ENCODE results near the gene KRT12. TPM values are rescaled to one million over a fixed set of nuclear protein-coding genes. Genes with fewer than 3 reads are reported as not detected.
A peak's percentile ranks its signal among the peaks of the same experiment; 100 is the strongest.

Gene KRT12
- total and polyA plus RNA-seq, 9 of the 15 experiments (the other 6 are each of a cell fraction or from before 2014, with no cell fraction given): 0.18 to 7.0 (median 2.2) TPM

DNA sequence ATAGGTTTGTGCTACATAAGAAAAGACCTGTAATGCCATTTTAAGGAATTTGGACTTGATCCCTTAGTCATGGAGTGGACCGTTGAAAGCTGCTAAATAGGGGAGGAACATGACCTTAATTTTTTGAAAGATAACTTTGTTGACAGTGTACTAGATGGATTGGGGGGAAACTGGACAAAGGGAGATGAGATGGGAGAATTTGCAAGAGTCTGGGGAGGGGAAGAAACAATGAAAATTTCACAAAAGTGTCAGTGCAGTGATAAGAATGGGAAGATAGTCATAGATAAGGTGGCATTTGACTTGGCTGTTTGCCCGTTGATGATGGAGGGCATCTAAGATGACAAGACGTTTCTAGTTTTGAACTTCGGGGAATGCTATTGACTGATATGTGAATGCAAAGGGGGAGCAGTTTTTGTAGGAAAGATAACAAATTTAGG is 22.3 kb downstream of the KRT12 start (continued):
- TF ChIP-seq, protein P1, sequence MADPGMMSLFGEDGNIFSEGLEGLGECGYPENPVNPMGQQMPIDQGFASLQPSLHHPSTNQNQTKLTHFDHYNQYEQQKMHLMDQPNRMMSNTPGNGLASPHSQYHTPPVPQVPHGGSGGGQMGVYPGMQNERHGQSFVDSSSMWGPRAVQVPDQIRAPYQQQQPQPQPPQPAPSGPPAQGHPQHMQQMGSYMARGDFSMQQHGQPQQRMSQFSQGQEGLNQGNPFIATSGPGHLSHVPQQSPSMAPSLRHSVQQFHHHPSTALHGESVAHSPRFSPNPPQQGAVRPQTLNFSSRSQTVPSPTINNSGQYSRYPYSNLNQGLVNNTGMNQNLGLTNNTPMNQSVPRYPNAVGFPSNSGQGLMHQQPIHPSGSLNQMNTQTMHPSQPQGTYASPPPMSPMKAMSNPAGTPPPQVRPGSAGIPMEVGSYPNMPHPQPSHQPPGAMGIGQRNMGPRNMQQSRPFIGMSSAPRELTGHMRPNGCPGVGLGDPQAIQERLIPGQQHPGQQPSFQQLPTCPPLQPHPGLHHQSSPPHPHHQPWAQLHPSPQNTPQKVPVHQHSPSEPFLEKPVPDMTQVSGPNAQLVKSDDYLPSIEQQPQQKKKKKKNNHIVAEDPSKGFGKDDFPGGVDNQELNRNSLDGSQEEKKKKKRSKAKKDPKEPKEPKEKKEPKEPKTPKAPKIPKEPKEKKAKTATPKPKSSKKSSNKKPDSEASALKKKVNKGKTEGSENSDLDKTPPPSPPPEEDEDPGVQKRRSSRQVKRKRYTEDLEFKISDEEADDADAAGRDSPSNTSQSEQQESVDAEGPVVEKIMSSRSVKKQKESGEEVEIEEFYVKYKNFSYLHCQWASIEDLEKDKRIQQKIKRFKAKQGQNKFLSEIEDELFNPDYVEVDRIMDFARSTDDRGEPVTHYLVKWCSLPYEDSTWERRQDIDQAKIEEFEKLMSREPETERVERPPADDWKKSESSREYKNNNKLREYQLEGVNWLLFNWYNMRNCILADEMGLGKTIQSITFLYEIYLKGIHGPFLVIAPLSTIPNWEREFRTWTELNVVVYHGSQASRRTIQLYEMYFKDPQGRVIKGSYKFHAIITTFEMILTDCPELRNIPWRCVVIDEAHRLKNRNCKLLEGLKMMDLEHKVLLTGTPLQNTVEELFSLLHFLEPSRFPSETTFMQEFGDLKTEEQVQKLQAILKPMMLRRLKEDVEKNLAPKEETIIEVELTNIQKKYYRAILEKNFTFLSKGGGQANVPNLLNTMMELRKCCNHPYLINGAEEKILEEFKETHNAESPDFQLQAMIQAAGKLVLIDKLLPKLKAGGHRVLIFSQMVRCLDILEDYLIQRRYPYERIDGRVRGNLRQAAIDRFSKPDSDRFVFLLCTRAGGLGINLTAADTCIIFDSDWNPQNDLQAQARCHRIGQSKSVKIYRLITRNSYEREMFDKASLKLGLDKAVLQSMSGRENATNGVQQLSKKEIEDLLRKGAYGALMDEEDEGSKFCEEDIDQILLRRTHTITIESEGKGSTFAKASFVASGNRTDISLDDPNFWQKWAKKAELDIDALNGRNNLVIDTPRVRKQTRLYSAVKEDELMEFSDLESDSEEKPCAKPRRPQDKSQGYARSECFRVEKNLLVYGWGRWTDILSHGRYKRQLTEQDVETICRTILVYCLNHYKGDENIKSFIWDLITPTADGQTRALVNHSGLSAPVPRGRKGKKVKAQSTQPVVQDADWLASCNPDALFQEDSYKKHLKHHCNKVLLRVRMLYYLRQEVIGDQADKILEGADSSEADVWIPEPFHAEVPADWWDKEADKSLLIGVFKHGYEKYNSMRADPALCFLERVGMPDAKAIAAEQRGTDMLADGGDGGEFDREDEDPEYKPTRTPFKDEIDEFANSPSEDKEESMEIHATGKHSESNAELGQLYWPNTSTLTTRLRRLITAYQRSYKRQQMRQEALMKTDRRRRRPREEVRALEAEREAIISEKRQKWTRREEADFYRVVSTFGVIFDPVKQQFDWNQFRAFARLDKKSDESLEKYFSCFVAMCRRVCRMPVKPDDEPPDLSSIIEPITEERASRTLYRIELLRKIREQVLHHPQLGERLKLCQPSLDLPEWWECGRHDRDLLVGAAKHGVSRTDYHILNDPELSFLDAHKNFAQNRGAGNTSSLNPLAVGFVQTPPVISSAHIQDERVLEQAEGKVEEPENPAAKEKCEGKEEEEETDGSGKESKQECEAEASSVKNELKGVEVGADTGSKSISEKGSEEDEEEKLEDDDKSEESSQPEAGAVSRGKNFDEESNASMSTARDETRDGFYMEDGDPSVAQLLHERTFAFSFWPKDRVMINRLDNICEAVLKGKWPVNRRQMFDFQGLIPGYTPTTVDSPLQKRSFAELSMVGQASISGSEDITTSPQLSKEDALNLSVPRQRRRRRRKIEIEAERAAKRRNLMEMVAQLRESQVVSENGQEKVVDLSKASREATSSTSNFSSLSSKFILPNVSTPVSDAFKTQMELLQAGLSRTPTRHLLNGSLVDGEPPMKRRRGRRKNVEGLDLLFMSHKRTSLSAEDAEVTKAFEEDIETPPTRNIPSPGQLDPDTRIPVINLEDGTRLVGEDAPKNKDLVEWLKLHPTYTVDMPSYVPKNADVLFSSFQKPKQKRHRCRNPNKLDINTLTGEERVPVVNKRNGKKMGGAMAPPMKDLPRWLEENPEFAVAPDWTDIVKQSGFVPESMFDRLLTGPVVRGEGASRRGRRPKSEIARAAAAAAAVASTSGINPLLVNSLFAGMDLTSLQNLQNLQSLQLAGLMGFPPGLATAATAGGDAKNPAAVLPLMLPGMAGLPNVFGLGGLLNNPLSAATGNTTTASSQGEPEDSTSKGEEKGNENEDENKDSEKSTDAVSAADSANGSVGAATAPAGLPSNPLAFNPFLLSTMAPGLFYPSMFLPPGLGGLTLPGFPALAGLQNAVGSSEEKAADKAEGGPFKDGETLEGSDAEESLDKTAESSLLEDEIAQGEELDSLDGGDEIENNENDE (IDR thresholded peaks at IDR 0.05; ENCODE audit: low read depth, low read length): no peak
- no peak for TF ChIP-seq JUNB (CRISPR knock-in tag; conservative IDR thresholded peaks at IDR 0.05)
- TF ChIP-seq, protein P2, sequence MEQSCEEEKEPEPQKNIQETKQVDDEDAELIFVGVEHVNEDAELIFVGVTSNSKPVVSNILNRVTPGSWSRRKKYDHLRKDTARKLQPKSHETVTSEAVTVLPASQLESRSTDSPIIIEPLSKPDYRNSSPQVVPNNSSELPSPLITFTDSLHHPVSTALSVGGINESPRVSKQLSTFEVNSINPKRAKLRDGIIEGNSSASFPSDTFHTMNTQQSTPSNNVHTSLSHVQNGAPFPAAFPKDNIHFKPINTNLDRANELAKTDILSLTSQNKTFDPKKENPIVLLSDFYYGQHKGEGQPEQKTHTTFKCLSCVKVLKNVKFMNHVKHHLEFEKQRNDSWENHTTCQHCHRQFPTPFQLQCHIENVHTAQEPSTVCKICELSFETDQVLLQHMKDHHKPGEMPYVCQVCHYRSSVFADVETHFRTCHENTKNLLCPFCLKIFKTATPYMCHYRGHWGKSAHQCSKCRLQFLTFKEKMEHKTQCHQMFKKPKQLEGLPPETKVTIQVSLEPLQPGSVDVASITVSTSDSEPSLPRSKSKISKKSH (CRISPR knock-in tag; IDR thresholded peaks at IDR 0.05): no peak
- no peak for TF ChIP-seq RBM34 (IDR thresholded peaks at IDR 0.05; ENCODE audit: borderline replicate concordance, insufficient read depth, low read length)
- no peak for TF ChIP-seq FOXA1 (IDR thresholded peaks at IDR 0.05; ENCODE audit: borderline replicate concordance)
- TF ChIP-seq CBFB (CRISPR knock-in tag; IDR thresholded peaks at IDR 0.05): no peak
- TF ChIP-seq KDM1A (IDR thresholded peaks at IDR 0.05): peak; percentile 38 to 58; a peak in 2 of 4 replicates
- 0 out of 2 replicates have a peak, but pooled peaks have one; percentile 25 for TF ChIP-seq SMARCC2 (IDR thresholded peaks at IDR 0.05; ENCODE audit: low read depth)
- TF ChIP-seq HNRNPL (IDR thresholded peaks at IDR 0.05; ENCODE audit: low read depth, low read length): no peak
- peak; percentile 24; the same call in 1 of the 2 replicates for TF ChIP-seq MTA2 (IDR thresholded peaks at IDR 0.05; ENCODE audit: low read depth)
- TF ChIP-seq PBX2 (CRISPR knock-in tag; IDR thresholded peaks at IDR 0.05; ENCODE audit: low read depth): no peak
- TF ChIP-seq PBX2 (tag; conservative IDR thresholded peaks at IDR 0.05; ENCODE audit: low read depth): peak; percentile 71
- no peak for TF ChIP-seq RBM15 (IDR thresholded peaks at IDR 0.05; ENCODE audit: insufficient read depth, low read length)
- no peak for TF ChIP-seq DACH1 (IDR thresholded peaks at IDR 0.05; ENCODE audit: partially characterized antibody)
